ENCODE measurements around the gene ZFAND3.
"Not testable (repeated sequence)": the region's sequence is repeated elsewhere in the genome, so short reads cannot be mapped to it uniquely, and the experiment has no call there.

ZFAND3 gene

GRCh38 chr6:37974943-37975342 lies 155.4 kb downstream of the ZFAND3 start:
- no peak for DNase-seq

DNA sequence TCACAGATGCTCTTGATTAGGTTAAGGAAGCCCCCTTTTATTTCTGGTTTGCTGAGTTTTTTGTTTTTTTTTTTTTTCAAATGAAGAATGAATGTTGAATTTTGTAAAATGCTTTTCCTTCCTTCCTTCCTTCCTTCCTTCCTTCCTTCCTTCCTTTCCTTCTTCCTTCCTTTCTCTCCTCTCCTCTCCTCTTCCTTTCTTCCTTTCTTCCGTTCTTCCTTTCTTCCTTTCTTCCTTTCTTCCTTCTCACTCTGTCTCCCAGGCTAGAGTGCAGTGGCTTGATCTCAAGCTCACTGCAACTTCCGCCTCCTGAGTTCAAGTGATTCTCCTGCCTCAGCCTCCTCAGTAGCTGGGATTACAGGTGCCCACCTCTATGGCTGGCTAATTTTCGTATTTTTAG lies 158.2 kb downstream of the ZFAND3 start:
- no peak for DNase-seq

GRCh38 chr6:37979392-37980221 lies 160.1 kb downstream of the ZFAND3 start:
- no peak for DNase-seq

DNA sequence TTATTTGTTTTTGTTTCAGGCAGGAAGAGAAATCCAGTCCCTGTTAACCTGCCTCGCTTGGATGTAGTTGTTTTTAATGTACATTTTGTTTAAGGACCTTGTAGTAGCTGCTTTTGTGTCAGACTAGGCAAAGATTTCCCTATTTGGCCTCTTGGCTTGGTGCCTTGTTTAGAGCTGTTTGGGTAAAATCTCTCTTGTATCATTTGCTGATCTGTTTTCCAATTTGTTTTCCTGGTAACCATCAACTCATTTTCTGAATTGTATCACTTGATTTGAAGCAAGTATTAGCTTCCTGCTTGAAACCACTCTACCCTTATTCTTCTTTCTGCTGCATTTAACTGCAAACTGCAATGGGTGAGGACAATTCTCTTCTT lies 160.7 kb downstream of the ZFAND3 start:
- no peak for DNase-seq

- DNase-seq = no peak
These were observed 162.1 kb downstream of the ZFAND3 start for GRCh38 chr6:37981626-37982025.

- no peak for DNase-seq
These were observed 162.8 kb downstream of the ZFAND3 start for GRCh38 chr6:37982317-37982716.

DNA sequence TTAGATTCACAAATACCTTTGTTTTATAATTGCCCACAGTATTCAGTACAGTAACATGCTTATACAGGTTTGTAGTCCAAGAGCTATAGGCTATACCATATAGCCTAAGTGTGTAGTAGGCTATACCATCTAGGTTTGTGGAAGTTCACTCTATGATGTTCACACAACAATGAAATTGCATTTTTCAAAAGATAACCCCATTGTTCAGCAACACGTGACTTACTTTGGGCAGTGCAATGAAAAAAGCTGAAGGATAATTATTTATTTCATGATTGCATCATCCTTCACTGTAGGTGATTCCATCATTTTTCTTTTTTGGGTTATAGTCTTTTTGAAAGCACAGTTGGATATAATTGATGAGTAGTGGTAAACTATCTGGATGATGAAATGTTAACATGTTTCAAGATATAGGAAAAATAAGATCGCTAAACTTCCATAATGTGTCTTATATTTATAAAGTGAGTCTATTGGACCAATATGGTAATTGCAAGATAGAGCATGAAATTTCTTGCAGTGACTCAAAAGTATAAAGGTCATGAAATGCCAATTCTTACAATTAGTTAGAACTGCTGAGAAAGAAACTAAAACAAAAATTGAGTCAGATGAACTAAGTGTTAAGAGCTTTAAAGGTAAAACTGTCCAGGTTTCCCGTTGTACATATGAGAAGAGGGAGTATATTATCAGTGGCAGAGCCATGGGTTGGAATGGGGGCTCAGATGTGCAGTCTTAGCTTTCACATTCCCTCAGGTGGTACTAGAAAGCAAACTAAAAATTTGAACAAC lies 164.4 kb downstream of the ZFAND3 start:
- no peak for DNase-seq

DNA sequence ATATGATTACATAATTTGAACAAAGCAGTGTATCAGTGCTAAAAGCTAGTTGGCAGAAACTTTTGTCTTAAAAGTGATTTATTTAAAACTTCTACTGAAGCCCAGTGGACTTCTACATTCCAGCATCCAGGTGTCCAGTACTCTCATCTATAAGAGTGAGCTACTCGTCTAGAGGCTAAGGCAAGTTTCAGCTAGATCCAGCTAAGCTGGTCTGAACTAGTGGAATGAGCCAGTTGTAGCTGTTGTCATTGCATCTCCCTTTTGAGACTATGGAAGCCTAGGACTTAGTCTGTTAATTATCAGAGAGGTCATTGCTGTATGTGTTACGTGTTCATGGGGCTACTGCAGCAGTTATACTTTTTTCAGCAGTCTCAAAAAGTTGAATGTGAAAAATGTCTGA lies 165.1 kb downstream of the ZFAND3 start:
- no peak for DNase-seq

DNA sequence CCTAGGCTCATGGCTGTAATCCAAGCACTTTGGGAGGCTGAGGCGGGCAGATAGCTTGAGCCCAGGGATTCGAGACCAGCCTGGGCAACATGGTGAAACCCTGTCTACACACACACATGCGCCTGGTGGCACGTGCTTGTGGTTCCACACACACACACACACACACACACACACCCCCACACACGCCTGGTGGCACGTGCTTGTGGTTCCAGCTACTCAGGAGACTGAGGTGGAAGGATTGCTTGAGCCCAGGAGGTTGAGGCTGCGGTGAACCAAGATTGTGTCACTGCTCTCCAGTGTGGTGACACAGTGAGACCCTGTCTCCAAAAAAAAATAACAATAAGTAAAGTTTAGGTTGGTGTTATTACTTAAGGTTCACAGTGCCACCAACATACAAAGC lies 165.8 kb downstream of the ZFAND3 start:
- peak; percentile 21 for DNase-seq

GRCh38 chr6:37987018-37987417 lies 167.5 kb downstream of the ZFAND3 start:
- DNase-seq = no peak

DNA sequence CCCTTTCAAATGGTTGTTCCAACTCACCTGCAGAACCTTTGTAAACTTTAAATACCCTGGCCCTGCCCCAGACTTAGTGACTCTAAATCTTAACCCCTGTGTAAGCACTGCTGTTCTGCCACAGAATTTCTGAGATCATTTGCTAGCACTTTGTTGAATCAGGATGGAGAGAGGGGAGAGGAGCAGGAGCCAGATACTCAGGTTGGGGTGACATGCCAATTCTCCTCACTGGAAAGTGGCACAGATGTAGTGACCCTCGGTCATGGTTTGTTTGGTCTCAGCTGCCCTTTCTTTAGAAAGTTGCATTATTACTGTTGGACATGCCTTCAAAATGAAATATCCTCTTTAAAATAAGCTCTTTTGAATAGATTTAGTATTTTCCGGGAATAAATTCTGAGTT lies 168.0 kb downstream of the ZFAND3 start:
- DNase-seq = no peak

GRCh38 chr6:37988127-37988526 lies 168.6 kb downstream of the ZFAND3 start:
- DNase-seq = no peak

DNA sequence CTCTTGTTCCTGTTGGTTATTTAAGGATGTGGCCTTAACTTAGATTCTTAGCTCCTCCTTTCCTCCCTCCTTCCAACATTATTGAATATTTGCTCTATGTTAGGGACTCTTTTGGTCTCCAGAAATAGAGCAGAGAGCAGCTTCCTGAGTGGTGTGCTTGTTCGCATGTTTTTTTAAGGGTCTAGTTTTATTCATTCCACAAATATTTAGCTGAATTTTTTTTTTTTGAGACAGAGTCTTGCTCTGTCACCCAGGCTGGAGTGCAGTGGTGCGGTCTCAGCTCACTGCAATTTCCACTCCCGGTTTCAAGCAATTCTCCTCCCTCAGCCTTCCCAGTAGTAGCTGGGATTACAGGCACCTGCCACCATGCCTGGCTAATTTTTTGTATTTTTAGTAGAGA lies 169.2 kb downstream of the ZFAND3 start:
- DNase-seq = no peak

GRCh38 chr6:37990762-37991525 lies 171.4 kb downstream of the ZFAND3 start:
- DNase-seq = no peak

DNA sequence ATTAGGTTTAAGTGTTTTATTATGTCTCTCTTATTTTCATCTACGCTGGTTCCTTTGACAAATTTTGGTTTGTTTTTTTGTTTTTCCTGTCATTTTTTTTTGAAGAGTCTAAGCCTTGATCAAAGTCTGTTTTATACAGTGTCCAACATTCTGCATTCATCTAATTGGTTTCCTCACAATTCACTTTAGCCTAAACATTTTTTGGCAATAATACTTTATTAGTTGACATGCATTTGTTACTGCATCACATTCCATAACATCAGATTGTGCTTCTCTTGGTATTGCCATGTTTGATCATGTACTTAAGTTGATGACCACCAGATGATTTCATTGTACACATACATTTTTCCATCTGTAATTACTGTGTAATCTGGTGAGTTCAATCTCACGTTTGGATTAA lies 173.2 kb downstream of the ZFAND3 start:
- no peak for DNase-seq

DNA sequence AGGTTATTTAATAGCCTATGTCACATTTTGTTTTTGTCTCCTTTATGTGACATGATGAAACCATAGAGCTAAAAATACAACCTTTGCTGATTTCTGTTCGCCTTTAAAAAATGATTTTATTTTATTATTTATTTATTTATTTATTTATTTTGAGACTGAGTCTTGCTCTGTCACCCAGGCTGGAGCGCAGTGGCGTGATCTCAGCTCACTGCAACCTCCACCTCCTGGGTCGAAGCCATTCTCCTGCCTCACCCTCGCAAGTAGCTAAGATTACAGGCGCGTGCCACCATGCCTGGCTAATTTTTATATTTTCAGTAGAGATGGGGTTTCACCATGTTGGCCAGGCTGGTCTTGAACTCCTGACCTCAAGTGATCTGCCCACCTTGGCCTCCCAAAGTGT lies 173.7 kb downstream of the ZFAND3 start:
- DNase-seq = not testable (repeated sequence)

DNA sequence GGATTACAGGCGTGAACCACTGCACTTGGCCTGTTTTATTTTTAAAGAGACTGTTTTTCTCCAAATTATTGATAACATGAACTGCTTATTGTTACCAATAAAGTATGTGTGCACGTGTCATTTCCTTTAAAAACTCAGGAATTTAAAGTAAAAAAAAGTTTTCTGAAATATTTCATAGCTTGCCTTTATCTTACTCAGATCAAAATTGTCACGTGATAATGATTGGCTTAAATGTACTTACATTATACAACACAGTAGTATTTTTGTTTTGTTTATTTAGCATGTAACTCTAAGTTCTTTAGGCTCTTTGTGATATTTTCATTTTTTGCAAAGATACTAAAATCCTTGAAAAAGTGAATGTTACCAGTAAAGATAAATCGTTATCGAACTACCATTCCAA lies 174.1 kb downstream of the ZFAND3 start:
- DNase-seq = no peak

DNA sequence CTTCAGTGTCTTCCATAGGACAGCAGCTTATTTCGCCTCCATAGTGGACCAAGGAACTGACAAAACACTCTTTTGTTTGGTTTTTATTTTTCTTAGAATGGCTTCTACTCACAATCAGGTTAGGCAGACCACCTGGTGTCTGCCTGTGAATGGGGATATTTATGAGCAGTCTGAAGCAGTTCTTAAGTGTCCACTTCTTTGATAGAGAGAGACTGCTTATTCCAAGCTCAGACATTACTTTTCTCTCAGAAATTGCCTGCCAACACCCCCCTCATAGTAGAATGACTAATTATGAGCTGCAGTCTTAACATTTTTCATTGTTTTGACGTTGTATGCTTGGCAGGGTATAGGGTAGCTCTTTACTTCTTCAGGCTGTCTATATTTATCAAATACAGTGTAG lies 174.7 kb downstream of the ZFAND3 start:
- DNase-seq = no peak

DNA sequence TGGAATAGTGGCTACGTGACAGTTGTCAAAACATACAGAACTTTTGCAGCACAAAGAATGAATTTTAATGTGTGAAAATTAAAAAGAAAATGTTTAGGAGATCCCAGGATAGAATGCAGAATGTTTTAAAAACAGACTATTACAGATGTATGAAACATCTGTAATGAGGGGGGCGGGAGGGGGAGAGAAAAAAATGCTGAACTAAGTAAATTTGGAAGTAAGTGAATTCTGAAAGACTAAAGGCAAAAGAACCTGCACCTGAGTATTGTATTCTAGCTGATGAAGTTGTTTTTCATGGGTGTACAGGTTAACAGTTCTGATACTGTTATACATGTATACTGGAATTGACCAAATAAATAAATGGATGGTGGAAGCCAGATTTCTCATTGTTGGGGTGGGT lies 178.8 kb downstream of the ZFAND3 start:
- no peak for DNase-seq

DNA sequence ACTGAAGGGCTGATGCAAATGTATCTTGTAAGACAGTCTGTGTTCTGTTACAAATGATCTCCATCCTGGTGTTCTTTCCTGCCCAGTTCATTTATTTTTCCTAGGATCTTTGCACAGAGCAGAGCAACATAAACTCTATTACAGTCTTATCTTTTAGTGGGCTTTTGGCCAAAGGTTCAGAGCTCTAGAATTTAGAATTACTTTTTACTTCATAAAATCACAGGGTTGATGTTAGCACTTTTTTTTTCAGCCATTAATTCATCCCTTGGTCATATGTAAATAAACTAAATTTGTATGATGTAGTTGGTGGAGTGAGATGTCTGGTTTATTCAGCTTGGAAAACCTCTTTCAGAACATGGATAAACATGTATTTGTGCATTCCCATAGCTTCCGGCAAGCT lies 181.9 kb downstream of the ZFAND3 start:
- no peak for DNase-seq

DNA sequence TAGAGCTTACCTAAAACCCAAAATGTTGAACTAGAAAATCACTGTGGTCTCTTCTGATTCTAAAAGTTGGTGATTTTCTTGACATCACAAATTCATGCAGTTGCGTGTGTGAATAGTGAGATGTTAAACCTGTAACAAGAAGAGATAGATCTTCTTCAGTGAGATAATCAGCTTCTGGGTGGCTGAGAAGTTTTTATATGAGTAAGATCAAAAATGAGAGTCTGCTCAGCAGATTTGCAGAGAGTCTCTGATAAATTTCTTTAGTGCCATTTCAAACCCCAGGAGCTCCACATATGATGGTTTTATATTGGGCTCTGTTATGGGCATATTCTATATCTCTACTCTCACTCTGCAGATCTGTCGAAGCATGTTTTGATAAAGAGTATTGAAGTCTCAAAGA lies 185.4 kb downstream of the ZFAND3 start:
- no peak for DNase-seq

DNA sequence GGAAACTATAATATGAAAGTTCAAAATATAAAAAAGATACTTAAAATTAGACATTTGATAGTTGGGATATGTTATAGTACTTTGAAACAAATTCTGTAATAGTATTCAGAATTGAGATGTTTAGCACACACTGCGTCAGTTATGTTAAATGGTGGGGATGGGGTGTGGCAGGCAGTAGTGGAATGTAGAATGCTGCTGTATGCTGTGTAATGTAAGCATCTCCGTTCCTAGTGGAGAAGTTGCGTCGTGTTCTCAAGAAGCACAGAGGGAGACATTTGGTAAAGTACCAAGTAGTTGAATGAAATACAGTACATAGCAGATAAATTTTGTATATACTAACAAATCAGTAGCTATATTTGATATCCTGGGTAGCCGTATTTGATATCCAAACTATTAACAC lies 192.4 kb downstream of the ZFAND3 start:
- DNase-seq = no peak

GRCh38 chr6:38012573-38012972 lies 193.0 kb downstream of the ZFAND3 start:
- peak; percentile 12 for DNase-seq

- DNase-seq = no peak
These were observed 195.8 kb downstream of the ZFAND3 start for GRCh38 chr6:38015341-38015740.

All from CD4-positive, alpha-beta T cell treated with Interleukin-4 for 4 hours (primary cell).